ENCODE data around the gene ZNF597.

DNA sequence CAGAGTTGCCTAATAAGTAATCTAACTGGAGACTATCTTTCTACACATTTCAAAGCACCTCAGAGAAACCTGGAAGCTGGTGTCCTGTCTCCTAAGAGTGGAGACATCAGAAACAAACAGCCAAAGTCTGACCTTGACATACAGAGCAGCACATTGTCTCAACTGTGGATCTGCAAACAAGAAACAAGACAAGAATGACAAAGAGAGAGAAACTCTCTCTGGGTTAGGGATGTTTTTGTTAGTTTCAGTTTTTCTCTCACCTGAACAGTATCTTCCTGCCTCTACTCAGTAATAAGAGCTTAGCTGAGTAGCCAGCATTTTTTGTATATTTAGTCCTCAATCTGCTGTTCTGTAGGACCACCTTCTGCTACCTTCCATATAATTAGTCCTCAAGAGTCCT lies 8.9 kb downstream of the ZNF597 start:
- TF ChIP-seq CTCF (IDR thresholded peaks at IDR 0.05) (no peak), POLR2A (IDR thresholded peaks at IDR 0.05) (no peak)

Data from Peyer's patch (tissue), 4 donors.